ENCODE data around the gene CHCHD6.

CHCHD6 gene

GRCh38 chr3:126925411-126926171 is 221.6 kb downstream of the CHCHD6 start:
- no peaks in the 10 kb centered on the region for H3K9me3 Mint-ChIP-seq
- H3K4me3 Mint-ChIP-seq, result no peak overlapping the region
- H3K27me3 Mint-ChIP-seq, result peaks cover 2% of the 10 kb centered on the region
- no peak overlapping the region for H3K27ac Mint-ChIP-seq
- H3K36me3 Mint-ChIP-seq, result no peaks in the 10 kb centered on the region
- H3K4me1 Mint-ChIP-seq, result peaks cover 2% of the 10 kb centered on the region
- no peak for DNase-seq
- CTCF ChIA-PET, result no interaction called here

- CTCF ChIA-PET, result no interaction called here
- Mint-ChIP-seq H3K9me3 (no peaks in the 10 kb centered on the region), H3K27me3 (no peaks in the 10 kb centered on the region), H3K4me3 (no peak overlapping the region), H3K4me1 (peaks cover 2% of the 10 kb centered on the region), H3K27ac (no peak overlapping the region), H3K36me3 (no peaks in the 10 kb centered on the region)
- no peak for DNase-seq
These were observed 222.8 kb downstream of the CHCHD6 start for GRCh38 chr3:126926684-126927400.

GRCh38 chr3:126927401-126927750 is 223.3 kb downstream of the CHCHD6 start:
- Mint-ChIP-seq H3K4me3 (no peak overlapping the region), H3K36me3 (no peaks in the 10 kb centered on the region), H3K9me3 (no peaks in the 10 kb centered on the region), H3K27me3 (no peaks in the 10 kb centered on the region), H3K4me1 (peaks cover 2% of the 10 kb centered on the region), H3K27ac (no peak overlapping the region)
- DNase-seq, result no peak
- CTCF ChIA-PET, result no interaction called here

GRCh38 chr3:126927846-126928245 is 223.8 kb downstream of the CHCHD6 start:
- H3K36me3 Mint-ChIP-seq, result no peaks in the 10 kb centered on the region
- H3K27ac Mint-ChIP-seq, result no peak overlapping the region
- no peaks in the 10 kb centered on the region for H3K9me3 Mint-ChIP-seq
- no peak overlapping the region for H3K4me3 Mint-ChIP-seq
- no peak for DNase-seq
- H3K27me3 Mint-ChIP-seq, result no peaks in the 10 kb centered on the region
- H3K4me1 Mint-ChIP-seq, result peaks cover 2% of the 10 kb centered on the region
- CTCF ChIA-PET, result no interaction called here

- no peaks in the 10 kb centered on the region for H3K27me3 Mint-ChIP-seq
- no peak overlapping the region for H3K27ac Mint-ChIP-seq
- H3K9me3 Mint-ChIP-seq, result no peaks in the 10 kb centered on the region
- H3K36me3 Mint-ChIP-seq, result no peaks in the 10 kb centered on the region
- no peak overlapping the region for H3K4me3 Mint-ChIP-seq
- DNase-seq, result no peak
- CTCF ChIA-PET, result no interaction called here
- H3K4me1 Mint-ChIP-seq, result no peaks in the 10 kb centered on the region
These were observed 225.0 kb downstream of the CHCHD6 start for GRCh38 chr3:126928921-126929474.

- no peak for DNase-seq
- H3K36me3 Mint-ChIP-seq, result no peaks in the 10 kb centered on the region
- no peaks in the 10 kb centered on the region for H3K9me3 Mint-ChIP-seq
- no peak overlapping the region for H3K4me3 Mint-ChIP-seq
- CTCF ChIA-PET, result no interaction called here
- H3K27me3 Mint-ChIP-seq, result no peaks in the 10 kb centered on the region
- no peaks in the 10 kb centered on the region for H3K4me1 Mint-ChIP-seq
- no peak overlapping the region for H3K27ac Mint-ChIP-seq
These were observed 227.0 kb downstream of the CHCHD6 start for GRCh38 chr3:126930936-126931600.

GRCh38 chr3:126931806-126932187 is 227.8 kb downstream of the CHCHD6 start:
- Mint-ChIP-seq H3K4me3 (no peak overlapping the region), H3K4me1 (no peaks in the 10 kb centered on the region), H3K36me3 (no peaks in the 10 kb centered on the region), H3K9me3 (no peaks in the 10 kb centered on the region), H3K27me3 (no peaks in the 10 kb centered on the region), H3K27ac (no peak overlapping the region)
- CTCF ChIA-PET, result no interaction called here
- no peak for DNase-seq

- DNase-seq, result no peak
- H3K4me3 Mint-ChIP-seq, result no peak overlapping the region
- CTCF ChIA-PET, result no interaction called here
- no peak overlapping the region for H3K27ac Mint-ChIP-seq
- no peaks in the 10 kb centered on the region for H3K4me1 Mint-ChIP-seq
- no peaks in the 10 kb centered on the region for H3K36me3 Mint-ChIP-seq
- H3K9me3 Mint-ChIP-seq, result no peaks in the 10 kb centered on the region
- no peaks in the 10 kb centered on the region for H3K27me3 Mint-ChIP-seq
These were observed 228.3 kb downstream of the CHCHD6 start for GRCh38 chr3:126932188-126932931.

GRCh38 chr3:126934031-126934531 is 230.0 kb downstream of the CHCHD6 start:
- Mint-ChIP-seq H3K4me1 (no peaks in the 10 kb centered on the region), H3K27me3 (no peaks in the 10 kb centered on the region), H3K27ac (no peak overlapping the region), H3K4me3 (no peak overlapping the region), H3K9me3 (no peaks in the 10 kb centered on the region), H3K36me3 (no peaks in the 10 kb centered on the region)
- DNase-seq, result no peak
- CTCF ChIA-PET, result no interaction called here

- Mint-ChIP-seq H3K9me3 (no peaks in the 10 kb centered on the region), H3K4me1 (no peaks in the 10 kb centered on the region), H3K36me3 (no peaks in the 10 kb centered on the region), H3K27me3 (no peaks in the 10 kb centered on the region), H3K27ac (no peak overlapping the region), H3K4me3 (no peak overlapping the region)
- DNase-seq, result no peak
- CTCF ChIA-PET, result interaction anchor here (1.1 kb wide), 1 partner anchor 24 kb away, joined by 3 read pairs; no protein-coding TSS in a partner anchor
These were observed 231.0 kb downstream of the CHCHD6 start for GRCh38 chr3:126934991-126935390.

- DNase-seq, result no peak
- H3K4me3 Mint-ChIP-seq, result no peak overlapping the region
- no peaks in the 10 kb centered on the region for H3K36me3 Mint-ChIP-seq
- CTCF ChIA-PET, result interaction anchor here (1.1 kb wide), 1 partner anchor 25 kb away, joined by 3 read pairs; no protein-coding TSS in a partner anchor
- H3K27me3 Mint-ChIP-seq, result no peaks in the 10 kb centered on the region
- H3K27ac Mint-ChIP-seq, result no peak overlapping the region
- H3K9me3 Mint-ChIP-seq, result no peaks in the 10 kb centered on the region
- H3K4me1 Mint-ChIP-seq, result no peaks in the 10 kb centered on the region
These were observed 231.9 kb downstream of the CHCHD6 start for GRCh38 chr3:126935756-126936509.

GRCh38 chr3:126936853-126937425 is 232.9 kb downstream of the CHCHD6 start:
- H3K4me3 Mint-ChIP-seq, result no peak overlapping the region
- no peaks in the 10 kb centered on the region for H3K4me1 Mint-ChIP-seq
- H3K36me3 Mint-ChIP-seq, result no peaks in the 10 kb centered on the region
- H3K27ac Mint-ChIP-seq, result no peak overlapping the region
- CTCF ChIA-PET, result no interaction called here
- H3K9me3 Mint-ChIP-seq, result no peaks in the 10 kb centered on the region
- H3K27me3 Mint-ChIP-seq, result no peaks in the 10 kb centered on the region
- DNase-seq, result no peak

- H3K27ac Mint-ChIP-seq, result no peak overlapping the region
- CTCF ChIA-PET, result interaction anchor here (0.6 kb wide), 1 partner anchor 45 kb away, joined by 3 read pairs; the partner anchor contains the start of gene PLXNA1
These were observed 233.5 kb downstream of the CHCHD6 start for GRCh38 chr3:126937533-126937932.

More at GRCh38 chr3:126937533-126937932, 233.5 kb downstream of the CHCHD6 start:
- Mint-ChIP-seq H3K4me3 (no peak overlapping the region), H3K36me3 (no peaks in the 10 kb centered on the region), H3K9me3 (no peaks in the 10 kb centered on the region), H3K4me1 (no peaks in the 10 kb centered on the region), H3K27me3 (no peaks in the 10 kb centered on the region)
- no peak for DNase-seq
